HEK293 (cell line): ENCODE measurements around the gene MTUS2.

ENCODE experiments used
- CTCF ChIA-PET: fragments of 350-600 bp; formaldehyde crosslinking; extraction: SDS; loops from one replicate; lab custom pipeline; 2021; ENCODE audit warnings: antibody characterized with exemption; lab: Yijun Ruan, JAX
- POLR2A ChIA-PET: fragments of 300-600 bp; formaldehyde crosslinking; extraction: SDS; loops from one replicate; lab custom pipeline; 2020; ENCODE audit warnings: antibody characterized with exemption, inconsistent platforms; lab: Yijun Ruan, JAX
- H3K27ac ChIP-seq: fragments of 200-500 bp; sonication (Bioruptor generic); 2 replicates; pipeline ENCODE4 v1.5.1; 2014; ENCODE audit warnings: low read depth, low read length, control low read depth, inconsistent platforms; ENCODE audit errors: extremely low read depth
- H3K36me3 ChIP-seq, 2 experiments: fragments of 200-500 bp in 1 of 2; sonication (Bioruptor generic) in 1 of 2; 1 replicate in 1 of 2; 2 replicates in 1 of 2; pipeline ENCODE4 v1.5.1; 2014 to 2017; ENCODE audit warnings: inconsistent platforms in 2 of 2, low read length in 2 of 2; ENCODE audit not compliant: control insufficient read depth in 2 of 2, insufficient read depth in 1 of 2
- H3K4me1 ChIP-seq: fragments of 200-500 bp; sonication (Bioruptor generic); 2 replicates; pipeline ENCODE4 v1.5.1; 2014; ENCODE audit warnings: mild to moderate bottlenecking, low read length, inconsistent platforms; ENCODE audit not compliant: control insufficient read depth, insufficient read depth
- H3K4me3 ChIP-seq: 2 replicates; pipeline ENCODE4 v1.5.1; 2011; ENCODE audit warnings: low read depth, mild to moderate bottlenecking, control low read depth, low read length, moderate library complexity
- H3K9me3 ChIP-seq: fragments of 200-500 bp; sonication (Bioruptor generic); 2 replicates; pipeline ENCODE4 v1.5.1; 2014; ENCODE audit warnings: low read depth, low read length, inconsistent platforms; ENCODE audit not compliant: control insufficient read depth, insufficient read depth
- GLI4 ChIP-seq: fragments of 450-650 bp; formaldehyde crosslinking; IDR thresholded peaks from 2 replicates; pipeline ENCODE4 v1.5.1; 2016; ENCODE audit warnings: missing biosample characterization, missing genetic modification characterization
- INSM2 ChIP-seq: fragments of 450-650 bp; formaldehyde crosslinking; IDR thresholded peaks from 2 replicates; pipeline ENCODE4 v1.5.1; 2016; ENCODE audit warnings: missing biosample characterization, missing genetic modification characterization
- KLF8 ChIP-seq: fragments of 450-650 bp; formaldehyde crosslinking; IDR thresholded peaks from 2 replicates; pipeline ENCODE4 v1.5.1; 2016; ENCODE audit warnings: missing biosample characterization, missing genetic modification characterization
- ZBTB20 ChIP-seq: fragments of 450-650 bp; formaldehyde crosslinking; IDR thresholded peaks from 2 replicates; pipeline ENCODE4 v1.5.1; 2016; ENCODE audit warnings: missing biosample characterization, missing genetic modification characterization
- ZBTB49 ChIP-seq: fragments of 450-650 bp; formaldehyde crosslinking; IDR thresholded peaks from 2 replicates; pipeline ENCODE4 v1.5.1; 2016; ENCODE audit warnings: missing biosample characterization, missing genetic modification characterization, low read depth
- ZBTB6 ChIP-seq: fragments of 450-650 bp; formaldehyde crosslinking; IDR thresholded peaks from 2 replicates; pipeline ENCODE4 v1.5.1; 2017; ENCODE audit warnings: missing biosample characterization, missing genetic modification characterization
- ZFP41 ChIP-seq: fragments of 450-650 bp; formaldehyde crosslinking; IDR thresholded peaks from 2 replicates; pipeline ENCODE4 v1.5.1; 2016; ENCODE audit warnings: missing biosample characterization, missing genetic modification characterization, borderline replicate concordance
- ZNF112 ChIP-seq: fragments of 450-650 bp; formaldehyde crosslinking; IDR thresholded peaks from 2 replicates; pipeline ENCODE4 v1.5.0; 2017; ENCODE audit warnings: missing biosample characterization, missing genetic modification characterization
- ZNF140 ChIP-seq: fragments of 450-650 bp; formaldehyde crosslinking; IDR thresholded peaks from 2 replicates; pipeline ENCODE4 v1.5.1; 2016; ENCODE audit warnings: missing biosample characterization, missing genetic modification characterization
- ZNF175 ChIP-seq: fragments of 450-650 bp; formaldehyde crosslinking; IDR thresholded peaks from 2 replicates; pipeline ENCODE4 v1.5.1; 2016; ENCODE audit warnings: missing biosample characterization, missing genetic modification characterization
- ZNF19 ChIP-seq: fragments of 450-650 bp; formaldehyde crosslinking; IDR thresholded peaks from 2 replicates; pipeline ENCODE4; 2016; ENCODE audit warnings: missing biosample characterization, missing genetic modification characterization, low read depth
- ZNF248 ChIP-seq: fragments of 450-650 bp; formaldehyde crosslinking; IDR thresholded peaks from 2 replicates; pipeline ENCODE4 v1.5.1; 2017; ENCODE audit warnings: missing biosample characterization, missing genetic modification characterization
- ZNF311 ChIP-seq: fragments of 450-650 bp; formaldehyde crosslinking; IDR thresholded peaks from 2 replicates; pipeline ENCODE4 v1.5.1; 2017; ENCODE audit warnings: missing biosample characterization, missing genetic modification characterization, borderline replicate concordance
- ZNF350 ChIP-seq: fragments of 450-650 bp; formaldehyde crosslinking; IDR thresholded peaks from 2 replicates; pipeline ENCODE4 v1.5.0; 2017; ENCODE audit warnings: missing biosample characterization, mild to moderate bottlenecking, missing genetic modification characterization
- ZNF473 ChIP-seq: fragments of 450-650 bp; formaldehyde crosslinking; IDR thresholded peaks from 2 replicates; pipeline ENCODE4 v1.5.1; 2017; ENCODE audit warnings: missing biosample characterization, missing genetic modification characterization
- ZNF488 ChIP-seq: fragments of 450-650 bp; formaldehyde crosslinking; IDR thresholded peaks from 2 replicates; pipeline ENCODE4 v1.5.1; 2016; ENCODE audit warnings: missing biosample characterization, missing genetic modification characterization
- ZNF510 ChIP-seq: fragments of 450-650 bp; formaldehyde crosslinking; IDR thresholded peaks from 2 replicates; pipeline ENCODE4 v1.5.1; 2018; ENCODE audit warnings: mild to moderate bottlenecking, missing genetic modification characterization, missing biosample characterization; ENCODE audit not compliant: insufficient replicate concordance
- ZNF548 ChIP-seq: fragments of 450-650 bp; formaldehyde crosslinking; IDR thresholded peaks from 2 replicates; pipeline ENCODE4 v1.5.1; 2016; ENCODE audit warnings: missing biosample characterization, missing genetic modification characterization
- ZNF571 ChIP-seq: fragments of 450-650 bp; formaldehyde crosslinking; IDR thresholded peaks from 2 replicates; pipeline ENCODE4 v1.5.0; 2017; ENCODE audit warnings: missing biosample characterization, missing genetic modification characterization
- ZNF600 ChIP-seq: fragments of 450-650 bp; formaldehyde crosslinking; IDR thresholded peaks from 2 replicates; pipeline ENCODE4 v1.5.1; 2016; ENCODE audit warnings: missing biosample characterization, missing genetic modification characterization
- ZNF621 ChIP-seq: fragments of 450-650 bp; formaldehyde crosslinking; IDR thresholded peaks from 2 replicates; pipeline ENCODE4 v1.5.1; 2017; ENCODE audit warnings: missing biosample characterization, missing genetic modification characterization
- ZNF654 ChIP-seq: fragments of 450-650 bp; formaldehyde crosslinking; IDR thresholded peaks from 2 replicates; pipeline ENCODE4 v1.5.1; 2016; ENCODE audit warnings: low read depth, missing biosample characterization, missing genetic modification characterization
- ZNF785 ChIP-seq: fragments of 450-650 bp; formaldehyde crosslinking; IDR thresholded peaks from 2 replicates; pipeline ENCODE4 v1.5.1; 2016; ENCODE audit warnings: missing biosample characterization, missing genetic modification characterization
- ZNF792 ChIP-seq: fragments of 450-650 bp; formaldehyde crosslinking; IDR thresholded peaks from 2 replicates; pipeline ENCODE4 v1.5.1; 2016; ENCODE audit warnings: missing biosample characterization, missing genetic modification characterization
- ZNF830 ChIP-seq: fragments of 450-650 bp; IDR thresholded peaks from 2 replicates; pipeline ENCODE4 v1.5.0; 2018; ENCODE audit warnings: missing biosample characterization, missing genetic modification characterization, low read depth, mild to moderate bottlenecking, moderate library complexity
- ZNF843 ChIP-seq: fragments of 450-650 bp; formaldehyde crosslinking; IDR thresholded peaks from 2 replicates; pipeline ENCODE4 v1.5.1; 2016; ENCODE audit warnings: missing biosample characterization, missing genetic modification characterization
- ZSCAN16 ChIP-seq: fragments of 450-650 bp; formaldehyde crosslinking; IDR thresholded peaks from 2 replicates; pipeline ENCODE4 v1.5.1; 2016; ENCODE audit warnings: missing biosample characterization, missing genetic modification characterization
- ZSCAN5A ChIP-seq: fragments of 450-650 bp; formaldehyde crosslinking; IDR thresholded peaks from 2 replicates; pipeline ENCODE4 v1.5.1; 2016; ENCODE audit warnings: missing biosample characterization, missing genetic modification characterization

MTUS2 gene

GRCh38 chr13:29254626-29255370 lies 434.7 kb downstream of the MTUS2 start:
- ChIA-PET CTCF (no interaction called here), POLR2A (no interaction called here)
- no peaks in the 10 kb centered on the region for H3K36me3 ChIP-seq
- no peaks in the 10 kb centered on the region for H3K4me1 ChIP-seq
- no peaks in the 10 kb centered on the region for H3K9me3 ChIP-seq
- no peak overlapping the region for H3K27ac ChIP-seq
- no peak overlapping the region for H3K4me3 ChIP-seq
- TF ChIP-seq KLF8 (tag by site-specific recombination) = no peak
- TF ChIP-seq ZNF654 (tag by site-specific recombination) = no peak
- no peak for TF ChIP-seq ZNF600
- TF ChIP-seq ZNF488 (tag by site-specific recombination) = no peak
- no peak for TF ChIP-seq ZNF792
- no peak for TF ChIP-seq ZNF350 (tag by site-specific recombination)
- TF ChIP-seq ZBTB20 (tag by site-specific recombination) = no peak
- TF ChIP-seq ZNF830 (tag by site-specific recombination) = no peak
- TF ChIP-seq ZFP41 (tag by site-specific recombination) = no peak
- TF ChIP-seq ZNF473 (tag by site-specific recombination) = no peak
- TF ChIP-seq ZNF19 (tag by site-specific recombination) = no peak
- no peak for TF ChIP-seq ZNF548 (tag by site-specific recombination)
- no peak for TF ChIP-seq ZNF175 (tag by site-specific recombination)
- no peak for TF ChIP-seq ZBTB49 (tag by site-specific recombination)
- no peak for TF ChIP-seq GLI4 (tag by site-specific recombination)
- TF ChIP-seq ZSCAN5A = no peak

- Histone ChIP-seq H3K36me3 (no peaks in the 10 kb centered on the region), H3K4me3 (no peak overlapping the region), H3K4me1 (no peaks in the 10 kb centered on the region)
- POLR2A ChIA-PET = no interaction called here
- CTCF ChIA-PET = no interaction called here
- TF ChIP-seq ZNF843 (tag by site-specific recombination) (no peak), ZNF621 (tag by site-specific recombination) (no peak), ZSCAN16 (tag by site-specific recombination) (no peak), ZNF785 (tag by site-specific recombination) (no peak), ZNF140 (no peak), ZNF571 (tag by site-specific recombination) (no peak), ZNF112 (tag by site-specific recombination) (no peak), ZNF311 (tag by site-specific recombination) (no peak), ZBTB6 (no peak), INSM2 (tag by site-specific recombination) (no peak), ZNF510 (tag by site-specific recombination) (no peak), ZNF248 (tag by site-specific recombination) (no peak)
- TF ChIP-seq, all 188 proteins: peak for 0
- Histone ChIP-seq H3K9me3 (no peaks in the 10 kb centered on the region), H3K27ac (no peak overlapping the region)
Observed at GRCh38 chr13:29255567-29255966, 435.4 kb downstream of the MTUS2 start.
